Breast epithelium (tissue), 4 donors: ENCODE data around the gene ACTR1B. TPM values are rescaled to one million over a fixed set of nuclear protein-coding genes. Genes with fewer than 3 reads are reported as not detected.
"Not testable (repeated sequence)": the region's sequence is repeated elsewhere in the genome, so short reads cannot be mapped to it uniquely, and the experiment has no call there.

Experiments used
- DNase-seq, 2 donors: peaks; one replicate each; pipeline ENCODE4 v3.0.0-alpha.2; 2019; ENCODE audit warnings: low spot score in 2 of 2
- H3K27ac ChIP-seq, 2 donors: fragments of 200-600 bp; sonication (generic) in 1 of 2; one replicate each; pipeline ENCODE4 v1.5.1; 2016 to 2019; ENCODE audit warnings: mild to moderate bottlenecking in 1 of 2
- H3K27me3 ChIP-seq, 2 donors: fragments of 200-600 bp; sonication (generic) in 1 of 2; one replicate each; pipeline versions ENCODE4 v1.5.1 to v1.6.0; 2017 to 2019; ENCODE audit warnings: control low read depth in 1 of 2, mild to moderate bottlenecking in 1 of 2
- H3K36me3 ChIP-seq: fragments of 200-600 bp; one replicate; pipeline ENCODE4 v1.5.1; 2019
- H3K4me1 ChIP-seq, 2 donors: fragments of 200-600 bp; sonication (generic); one replicate each; pipeline ENCODE4 v1.5.1; 2016 to 2019; ENCODE audit warnings: control low read depth in 1 of 2
- H3K4me3 ChIP-seq, 3 donors: fragments of 200-600 bp; sonication (generic); 1 replicate in 2 of 3; 2 replicates in 1 of 3; pipeline ENCODE4 v1.5.1; 2016 to 2019; ENCODE audit warnings: mild to moderate bottlenecking in 3 of 3, moderate library complexity in 2 of 3
- H3K9me3 ChIP-seq, 2 donors: fragments of 200-600 bp; sonication (generic) in 1 of 2; one replicate each; pipeline ENCODE4 v1.5.1; 2016 to 2019; ENCODE audit warnings: control low read depth in 1 of 2
- CTCF ChIP-seq, 3 donors: fragments of 450-650 bp; IDR thresholded peaks; one replicate each; pipeline ENCODE4 v1.5.1; 2016 to 2017; ENCODE audit warnings: antibody characterized with exemption in 3 of 3, mild to moderate bottlenecking in 3 of 3, moderate library complexity in 3 of 3
- POLR2A ChIP-seq: fragments of 450-650 bp; IDR thresholded peaks from one replicate; pipeline ENCODE4 v1.6.1; 2016; ENCODE audit warnings: antibody characterized with exemption, mild to moderate bottlenecking, moderate library complexity
- POLR2AphosphoS5 ChIP-seq, 3 donors: sonication (generic); formaldehyde crosslinking; IDR thresholded peaks; one replicate each; pipeline ENCODE4 v1.6.1; 2017; ENCODE audit warnings: antibody characterized with exemption in 3 of 3
- intact Hi-C: fragments of 100-400 bp; cut with DNase I; formaldehyde crosslinking; loops from one replicate; pipeline ENCODE4 v1.15.1; 2023; ENCODE audit warnings: low total_unique reads
- total RNA-seq, 3 donors: library from RNA; depleted of rRNA; stranded (reverse); fragments of >200 nt; gene quantifications; one replicate each; pipeline ENCODE4 v1.1.0, GENCODE V29; 2016

Gene ACTR1B
- total RNA-seq, 3 donors from 2014 or later = 59.6 to 74.6 (median 61.9) TPM

GRCh38 chr2:97617911-97618310, 45.9 kb downstream of the ACTR1B start:
- no peak for DNase-seq
- intact Hi-C loops = no loop called here
- Histone ChIP-seq H3K4me3 (no peak overlapping the region), H3K4me1 (no peaks in the 10 kb centered on the region), H3K27me3 (no peaks in the 10 kb centered on the region), H3K27ac (no peak overlapping the region), H3K36me3 (no peaks in the 10 kb centered on the region), H3K9me3 (no peaks in the 10 kb centered on the region)
- no peak for TF ChIP-seq POLR2A
- no peak for TF ChIP-seq POLR2AphosphoS5 (IDR thresholded peaks at IDR 0.05)
- TF ChIP-seq CTCF (IDR thresholded peaks at IDR 0.05) = no peak

GRCh38 chr2:97615746-97616145, 48.1 kb downstream of the ACTR1B start:
- DNase-seq, H3K27ac ChIP-seq, intact Hi-C loops: not testable (repeated sequence)

GRCh38 chr2:97611895-97612294, 51.9 kb downstream of the ACTR1B start:
- H3K9me3 ChIP-seq, intact Hi-C loops, H3K27me3 ChIP-seq, H3K4me3 ChIP-seq, H3K36me3 ChIP-seq, DNase-seq, H3K4me1 ChIP-seq, H3K27ac ChIP-seq: not testable (repeated sequence)

More at GRCh38 chr2:97615746-97616145, 48.1 kb downstream of the ACTR1B start:
- not testable (repeated sequence) for H3K4me1 ChIP-seq, H3K9me3 ChIP-seq, H3K36me3 ChIP-seq, H3K4me3 ChIP-seq, H3K27me3 ChIP-seq

GRCh38 chr2:97608745-97609144, 55.1 kb downstream of the ACTR1B start:
- H3K27ac ChIP-seq, intact Hi-C loops, H3K27me3 ChIP-seq, H3K36me3 ChIP-seq, H3K9me3 ChIP-seq, H3K4me3 ChIP-seq, H3K4me1 ChIP-seq, DNase-seq: not testable (repeated sequence)

Other genes starting within 250 kb of the ACTR1B start
- gene ANKRD36B, start 74.2 kb downstream of the ACTR1B start, total RNA-seq = 100 to 1,000 TPM in 1 of 3 donors, 10 to 100 TPM in 2; 34.2 to 168 (median 78.2) TPM
- 100 to 1,000 TPM; 352 to 396 (median 362) TPM for gene COX5B, start 18.0 kb downstream of the ACTR1B start, total RNA-seq
- 10 to 100 TPM; 11.2 to 49.5 (median 27.9) TPM for gene C2orf92, start 5.7 kb upstream of the ACTR1B start, total RNA-seq
- 1 to 10 TPM; 4.0 to 7.3 (median 4.9) TPM for gene ZAP70, start 49.5 kb upstream of the ACTR1B start, total RNA-seq